ENCODE results near the gene PPARG.

- TF ChIP-seq YY1 (IDR thresholded peaks at IDR 0.05; ENCODE audit: insufficient read depth, insufficient read length) (no peak), ZNF274 (IDR thresholded peaks at IDR 0.05; ENCODE audit: low read depth, low read length) (no peak)
Measured at GRCh38 chr3:12335421-12335820, 46.6 kb downstream of the PPARG start.
